Measurements from ENCODE around the gene MED22. TPM values are rescaled to one million over a fixed set of nuclear protein-coding genes. Genes with fewer than 3 reads are reported as not detected.

The MED22 gene
- total RNA-seq, 1 donor from 2014 or later = 31.7 TPM

GRCh38 chr9:133359399-133360175 lies 11.7 kb upstream of the MED22 start:
- H2AFZ ChIP-seq (replicated peaks) = no peak overlapping the region
- no peak overlapping the region for H3K4me3 ChIP-seq
- TF ChIP-seq EZH2 (IDR thresholded peaks at IDR 0.05) (no peak), CTCF (IDR thresholded peaks at IDR 0.05) (peak; percentile 52), EZH2phosphoT487 (IDR thresholded peaks at IDR 0.05) (no peak)
- peaks cover 7% of the 10 kb centered on the region for H3K27me3 Mint-ChIP-seq (ENCODE audit: insufficient read depth, low read depth)
- H3K36me3 ChIP-seq = no peaks in the 10 kb centered on the region
- H3K4me3 Mint-ChIP-seq = no peak overlapping the region
- H3K4me1 ChIP-seq = peaks cover 11% of the 10 kb centered on the region
- no peak overlapping the region for H3K27ac Mint-ChIP-seq
- no peaks in the 10 kb centered on the region for H3K9me3 Mint-ChIP-seq
- H3K79me2 ChIP-seq (ENCODE audit: low read depth) = peaks cover 32% of the 10 kb centered on the region
- no peak overlapping the region for H3K27ac ChIP-seq
- H3K4me2 ChIP-seq = no peak overlapping the region
- H3F3A ChIP-seq (ENCODE audit: low read depth) = peaks cover 9% of the 10 kb centered on the region
- peaks cover 55% of the 10 kb centered on the region for H4K20me1 ChIP-seq (ENCODE audit: low read depth)
- H3K4me1 Mint-ChIP-seq = peaks cover 12% of the 10 kb centered on the region
- no peaks in the 10 kb centered on the region for H3K9me3 ChIP-seq (ENCODE audit: low read depth)
- no peak overlapping the region for H3K9ac ChIP-seq
- no peaks in the 10 kb centered on the region for H3K27me3 ChIP-seq
- DNase-seq (ENCODE audit: low spot score) = peak; percentile 66
- peaks cover 26% of the 10 kb centered on the region for H3K36me3 Mint-ChIP-seq

GRCh38 chr9:133357656-133358055 lies 9.7 kb upstream of the MED22 start:
- H3K36me3 ChIP-seq = no peaks in the 10 kb centered on the region
- TF ChIP-seq EZH2phosphoT487 (IDR thresholded peaks at IDR 0.05) = no peak
- no peak for TF ChIP-seq EZH2 (IDR thresholded peaks at IDR 0.05)
- TF ChIP-seq CTCF (IDR thresholded peaks at IDR 0.05) = no peak
- H3K27me3 ChIP-seq = no peaks in the 10 kb centered on the region
- H3K4me3 ChIP-seq = peak overlapping the region; percentile 88
- no peak overlapping the region for H3K9ac ChIP-seq
- Mint-ChIP-seq H3K4me3 (peak overlapping the region; percentile 85), H3K27me3 (ENCODE audit: insufficient read depth, low read depth) (peaks cover 3% of the 10 kb centered on the region), H3K4me1 (peaks cover 13% of the 10 kb centered on the region), H3K36me3 (peaks cover 23% of the 10 kb centered on the region), H3K27ac (no peak overlapping the region), H3K9me3 (no peaks in the 10 kb centered on the region)
- H2AFZ ChIP-seq (replicated peaks) = no peak overlapping the region
- H3K27ac ChIP-seq = no peak overlapping the region
- H4K20me1 ChIP-seq (ENCODE audit: low read depth) = peaks cover 55% of the 10 kb centered on the region
- DNase-seq (ENCODE audit: low spot score) = no peak
- peaks cover 33% of the 10 kb centered on the region for H3K79me2 ChIP-seq (ENCODE audit: low read depth)
- H3F3A ChIP-seq (ENCODE audit: low read depth) = peaks cover 27% of the 10 kb centered on the region
- H3K4me2 ChIP-seq = peak overlapping the region; percentile 77
- no peaks in the 10 kb centered on the region for H3K9me3 ChIP-seq (ENCODE audit: low read depth)
- H3K4me1 ChIP-seq = peaks cover 11% of the 10 kb centered on the region

- H3K27me3 Mint-ChIP-seq (ENCODE audit: insufficient read depth, low read depth) = peaks cover 3% of the 10 kb centered on the region
- peak within 1 kb of the TSS; percentile 84 for H3K9ac ChIP-seq
Observed at GRCh38 chr9:133356391-133357091, 8.6 kb upstream of the MED22 start, which contains the start of the genes SURF1 and SURF2. Gene SURF1 (minus strand): TSS chr9:133356487. CDS start chr9:133356453, 34 bp downstream. Gene SURF2 (plus strand): TSS chr9:133356550. CDS start chr9:133356593, 43 bp downstream.

More at GRCh38 chr9:133356391-133357091, 8.6 kb upstream of the MED22 start, which contains the start of the genes SURF1 and SURF2:
- Histone ChIP-seq H2AFZ (replicated peaks) (no peak within 1 kb of the TSS), H4K20me1 (ENCODE audit: low read depth) (peaks cover 64% of the 10 kb centered on the region), H3K4me3 (peak within 1 kb of the TSS; percentile 88), H3K4me2 (peak within 1 kb of the TSS; percentile 77), H3K79me2 (ENCODE audit: low read depth) (peaks cover 33% of the 10 kb centered on the region), H3K4me1 (peaks cover 11% of the 10 kb centered on the region), H3K27ac (no peak within 1 kb of the TSS), H3K36me3 (no peaks in the 10 kb centered on the region), H3F3A (ENCODE audit: low read depth) (peaks cover 38% of the 10 kb centered on the region), H3K27me3 (no peaks in the 10 kb centered on the region), H3K9me3 (ENCODE audit: low read depth) (no peaks in the 10 kb centered on the region)
- DNase-seq (ENCODE audit: low spot score) = peak; percentile 95
- H3K36me3 Mint-ChIP-seq = peaks cover 20% of the 10 kb centered on the region
- no peaks in the 10 kb centered on the region for H3K9me3 Mint-ChIP-seq
- H3K27ac Mint-ChIP-seq = peak within 1 kb of the TSS; percentile 46
- TF ChIP-seq EZH2phosphoT487 (IDR thresholded peaks at IDR 0.05) (no peak), EZH2 (IDR thresholded peaks at IDR 0.05) (no peak), CTCF (IDR thresholded peaks at IDR 0.05) (no peak)
- H3K4me1 Mint-ChIP-seq = peaks cover 13% of the 10 kb centered on the region
- H3K4me3 Mint-ChIP-seq = peak within 1 kb of the TSS; percentile 93

Measured in neural progenitor cell (in vitro differentiated cells).